H1 (cell line): ENCODE results near the gene DLG4. TPM values are rescaled to one million over a fixed set of nuclear protein-coding genes. Genes with fewer than 3 reads are reported as not detected.

Experiments
- CTCF ChIA-PET: fragments of 300-600 bp; sonication (Branson Sonifier 250); formaldehyde crosslinking; loops from one replicate; lab custom pipeline; 2021; ENCODE audit not compliant: partially characterized antibody; lab: Charles Lee
- POLR2A ChIA-PET: fragments of 300-600 bp; sonication (Branson Sonifier 250); formaldehyde crosslinking; loops from one replicate; lab custom pipeline; 2021; ENCODE audit warnings: inconsistent platforms; ENCODE audit not compliant: partially characterized antibody; lab: Charles Lee
- DNase-seq, 2 experiments: peaks; one replicate each; pipeline versions ENCODE4 v3.0.0 to v3.0.0-alpha.2; 2010 to 2022; ENCODE audit warnings: low spot score in 2 of 2, low read depth in 1 of 2, mixed read lengths in 1 of 2
- FAIRE-seq: peaks from 2 replicates; lab custom pipeline; 2011; peaks lifted over from hg19 to GRCh38; lab: Jason Lieb, UNC
- H2AFZ ChIP-seq: 2 replicates; pipeline ENCODE4 v1.8.1; 2012; ENCODE audit warnings: low read length, inconsistent platforms
- H2AK5ac ChIP-seq: 2 replicates; pipeline ENCODE4 v1.6.1; 2013; ENCODE audit warnings: low read depth, low read length
- H2BK120ac ChIP-seq: replicated peaks from 2 replicates; pipeline ENCODE3; 2013; ENCODE audit warnings: low read depth, low read length, inconsistent platforms
- H2BK12ac ChIP-seq: 2 replicates; pipeline ENCODE4 v1.6.1; 2013; ENCODE audit warnings: low read depth, low read length
- H2BK15ac ChIP-seq: 2 replicates; pipeline ENCODE4 v1.6.1; 2013; ENCODE audit warnings: low read length
- H2BK20ac ChIP-seq: 2 replicates; pipeline ENCODE4 v1.6.1; 2013; ENCODE audit warnings: low read length
- H2BK5ac ChIP-seq: 2 replicates; pipeline ENCODE4 v1.6.1; 2013; ENCODE audit warnings: low read depth, low read length
- H3K14ac ChIP-seq: 2 replicates; pipeline ENCODE4 v1.6.1; 2013; ENCODE audit warnings: inconsistent platforms; ENCODE audit not compliant: insufficient read length
- H3K18ac ChIP-seq: 2 replicates; pipeline ENCODE4 v1.6.1; 2013; ENCODE audit warnings: low read length; ENCODE audit errors: extremely low read depth
- H3K23ac ChIP-seq: 2 replicates; pipeline ENCODE4 v1.6.1; 2013; ENCODE audit warnings: inconsistent platforms; ENCODE audit not compliant: insufficient read length
- H3K23me2 ChIP-seq: 2 replicates; pipeline ENCODE4 v1.6.1; 2013; ENCODE audit warnings: low read depth, low read length
- H3K27ac ChIP-seq: 2 replicates; pipeline ENCODE4 v1.6.1; 2011; ENCODE audit warnings: low read depth, low read length, inconsistent platforms
- H3K27me3 ChIP-seq, 4 experiments: replicated peaks in 1 of 4; 1 replicate in 1 of 4; 2 replicates in 3 of 4; pipeline versions ENCODE4 v1.6.1 to v1.8.1; 2011 to 2013; ENCODE audit warnings: low read length in 3 of 4, mild to moderate bottlenecking in 3 of 4, inconsistent platforms in 2 of 4, mixed read lengths in 2 of 4, moderate library complexity in 1 of 4; ENCODE audit not compliant: control insufficient read depth in 3 of 4, insufficient read depth in 3 of 4; ENCODE audit errors: extremely low read depth in 1 of 4
- H3K36me3 ChIP-seq, 4 experiments: 2 replicates each; pipeline versions ENCODE4 v1.6.1 to v1.8.1; 2011 to 2013; ENCODE audit warnings: mild to moderate bottlenecking in 4 of 4, low read length in 3 of 4, moderate library complexity in 2 of 4, control low read depth in 1 of 4, inconsistent platforms in 1 of 4; ENCODE audit not compliant: insufficient read depth in 4 of 4, control insufficient read depth in 2 of 4
- H3K4ac ChIP-seq: replicated peaks from 2 replicates; pipeline ENCODE3; 2013; ENCODE audit warnings: low read length, low read depth, mixed read lengths, inconsistent platforms; ENCODE audit not compliant: insufficient read length
- H3K4me1 ChIP-seq, 4 experiments: replicated peaks in 1 of 4; 1 replicate in 1 of 4; 2 replicates in 3 of 4; pipeline versions ENCODE4 v1.6.1 to v1.8.1; 2011 to 2013; ENCODE audit warnings: low read length in 3 of 4, inconsistent platforms in 2 of 4, mixed read lengths in 1 of 4; ENCODE audit not compliant: insufficient read depth in 4 of 4, control insufficient read depth in 3 of 4
- H3K4me2 ChIP-seq, 2 experiments: 2 replicates each; pipeline versions ENCODE4 v1.6.1 to v1.8.1; 2011 to 2013; ENCODE audit warnings: low read depth in 2 of 2, low read length in 2 of 2, control low read depth in 1 of 2, inconsistent platforms in 1 of 2, mild to moderate bottlenecking in 1 of 2; ENCODE audit not compliant: insufficient read depth in 1 of 2
- H3K4me3 ChIP-seq, 4 experiments: fragments of 200-600, 300-600 bp in 1 of 4; sonication (generic), shearing (Covaris generic), sonication (Bioruptor Twin) in 1 of 4; 2 replicates each; pipeline versions ENCODE4 v1.5.1 to v1.8.1; 2011 to 2016; ENCODE audit warnings: low read length in 4 of 4, low read depth in 3 of 4, control low read depth in 2 of 4, inconsistent platforms in 2 of 4, mild to moderate bottlenecking in 2 of 4, mixed read lengths in 1 of 4, moderate library complexity in 1 of 4; ENCODE audit not compliant: insufficient read depth in 2 of 4; ENCODE audit errors: extremely low read depth in 1 of 4
- H3K56ac ChIP-seq: replicated peaks from 2 replicates; pipeline ENCODE3; 2013; ENCODE audit warnings: low read depth, mild to moderate bottlenecking, mixed read lengths, low read length, inconsistent platforms; ENCODE audit not compliant: insufficient read length
- H3K79me1 ChIP-seq: 2 replicates; pipeline ENCODE4 v1.6.1; 2013; ENCODE audit warnings: low read depth, low read length, control low read depth
- H3K79me2 ChIP-seq, 2 experiments: 2 replicates each; pipeline versions ENCODE4 v1.6.1 to v1.8.1; 2012 to 2013; ENCODE audit warnings: low read length in 2 of 2, mild to moderate bottlenecking in 2 of 2, inconsistent platforms in 1 of 2; ENCODE audit not compliant: insufficient read depth in 2 of 2, control insufficient read depth in 1 of 2
- H3K9ac ChIP-seq, 4 experiments: replicated peaks in 1 of 4; 1 replicate in 1 of 4; 2 replicates in 3 of 4; pipeline versions ENCODE4 v1.6.1 to v1.8.1; 2011 to 2013; ENCODE audit warnings: low read depth in 3 of 4, low read length in 3 of 4, control low read depth in 2 of 4, mild to moderate bottlenecking in 2 of 4, moderate library complexity in 2 of 4, inconsistent platforms in 1 of 4; ENCODE audit errors: extremely low read depth in 1 of 4
- H3K9me3 ChIP-seq, 2 experiments: 2 replicates each; pipeline versions ENCODE4 v1.6.1 to v1.8.1; 2012 to 2013; ENCODE audit warnings: mild to moderate bottlenecking in 2 of 2, moderate library complexity in 2 of 2, control low read depth in 1 of 2, inconsistent platforms in 1 of 2, low read depth in 1 of 2, low read length in 1 of 2, mixed read lengths in 1 of 2; ENCODE audit not compliant: insufficient read depth in 2 of 2
- H4K20me1 ChIP-seq, 2 experiments: replicated peaks in 1 of 2; 2 replicates each; pipeline versions ENCODE3 to v1.8.1; 2011 to 2013; ENCODE audit warnings: inconsistent platforms in 2 of 2, low read length in 2 of 2, mild to moderate bottlenecking in 1 of 2; ENCODE audit not compliant: insufficient read depth in 2 of 2, control insufficient read depth in 1 of 2
- H4K5ac ChIP-seq: 2 replicates; pipeline ENCODE4 v1.6.1; 2013; ENCODE audit warnings: low read length, low read depth, mixed read lengths, inconsistent platforms; ENCODE audit not compliant: insufficient read length
- H4K8ac ChIP-seq: 2 replicates; pipeline ENCODE4 v1.8.0; 2013; ENCODE audit warnings: mild to moderate bottlenecking, moderate library complexity, low read length, inconsistent platforms; ENCODE audit not compliant: insufficient read depth; ENCODE audit errors: extremely low read depth
- H4K91ac ChIP-seq: replicated peaks from 2 replicates; pipeline ENCODE3; 2013; ENCODE audit warnings: low read length, mixed read lengths, inconsistent platforms; ENCODE audit not compliant: insufficient read length
- CBX5 ChIP-seq: fragments of 300-800, 300-1000 bp; sonication (generic); IDR thresholded peaks from 2 replicates; pipeline ENCODE4 v1.7.1; 2016; ENCODE audit warnings: antibody characterized with exemption, low read length, low read depth
- CEBPB ChIP-seq: IDR thresholded peaks from 2 replicates; pipeline ENCODE4 v1.6.1; 2012; ENCODE audit warnings: low read depth, low read length
- EGR1 ChIP-seq: IDR thresholded peaks from 2 replicates; pipeline ENCODE4 v1.6.1; 2011; ENCODE audit warnings: low read depth, low read length, borderline replicate concordance
- EP300 ChIP-seq, 2 experiments: IDR thresholded peaks; 1 replicate in 1 of 2; 2 replicates in 1 of 2; pipeline ENCODE4 v1.6.1; 2011 to 2012; ENCODE audit warnings: low read depth in 2 of 2, low read length in 2 of 2, mild to moderate bottlenecking in 2 of 2, borderline replicate concordance in 1 of 2, inconsistent platforms in 1 of 2, moderate library complexity in 1 of 2
- GABPA ChIP-seq: IDR thresholded peaks from 2 replicates; pipeline ENCODE4 v1.6.1; 2011; ENCODE audit warnings: mild to moderate bottlenecking, low read length, moderate library complexity, borderline replicate concordance; ENCODE audit not compliant: insufficient read depth
- HDAC6 ChIP-seq: IDR thresholded peaks from one replicate; pipeline ENCODE4 v1.7.1; 2012; ENCODE audit warnings: low read depth, mild to moderate bottlenecking, inconsistent platforms, low read length, moderate library complexity
- MAFK ChIP-seq: IDR thresholded peaks from 2 replicates; pipeline ENCODE4 v1.6.1; 2012; ENCODE audit warnings: low read depth, mild to moderate bottlenecking, improper control_type of control experiment, low read length
- WGBS, 2 experiments: shearing (Covaris generic) in 1 of 2; methylation state at CpG; one replicate each; pipeline versions ENCODE4 v1.1.6 to v1.1.7; 2013 to 2015; ENCODE audit warnings: low lambda C conversion rate in 2 of 2, mixed read lengths in 2 of 2, inconsistent platforms in 1 of 2, low coverage in 1 of 2, missing lambda C conversion rate in 1 of 2; ENCODE audit not compliant: insufficient replicate concordance in 2 of 2, insufficient coverage in 1 of 2, insufficient read length in 1 of 2; ENCODE audit errors: extremely low coverage in 1 of 2, missing lambda C conversion rate in 1 of 2; 5-methylcytosine and 5-hydroxymethylcytosine counted together
- polyA plus RNA-seq, 7 experiments: library from polyadenylated mRNA; depleted of rRNA in 3 of 7; stranded (reverse) in 5 of 7; unstranded in 2 of 7; fragments of >200 nt in 5 of 7; fragments of 200-250 nt in 2 of 7; gene quantifications; 1 replicate in 5 of 7; 2 replicates in 1 of 7; 4 replicates in 1 of 7; pipeline versions ENCODE4 v1.2.1 to v1.2.3, GENCODE V29; 2011 to 2013; ENCODE audit warnings: missing spikeins in 2 of 7, mixed read lengths in 2 of 7
- total RNA-seq: library from RNA; stranded (reverse); fragmentation: NEBNext Ultra II Directional; extraction: Animal tissue kit (Norgen Biotek cat#: 25700); gene quantifications from 2 replicates; pipeline ENCODE4 v1.2.1, GENCODE V29; 2021

The DLG4 gene
- total and polyA plus RNA-seq, 2 of the 8 experiments (the other 6 are each of a cell fraction or from before 2014, with no cell fraction given) = 18.9 to 45.9 TPM

- H3K4me2 ChIP-seq = peak overlapping the region in 1 of 2 experiments; percentile 99; a peak in 1 of 4 replicates
- H3K23ac ChIP-seq = no peak overlapping the region
- no peak overlapping the region for H2BK12ac ChIP-seq
- no peak overlapping the region for H2AK5ac ChIP-seq
- H4K8ac ChIP-seq = no peak overlapping the region
- no peak overlapping the region for H4K91ac ChIP-seq
- no peak overlapping the region for H2BK120ac ChIP-seq
- no peak overlapping the region for H3K56ac ChIP-seq
- peaks cover 7% of the 10 kb centered on the region for H3K23me2 ChIP-seq
- H4K5ac ChIP-seq = no peak overlapping the region
- peaks cover 3 to 12% (median 5%) of the 10 kb centered on the region in 4 experiments for H3K4me1 ChIP-seq
- H3K4me3 ChIP-seq = no peak overlapping the region
- H3K9me3 ChIP-seq = no peaks in the 10 kb centered on the region
- H3K36me3 ChIP-seq = peaks cover 9 to 25% (median 20%) of the 10 kb centered on the region in 4 experiments; a peak in 7 of 8 replicates
- H4K20me1 ChIP-seq = peaks cover 4 to 9% of the 10 kb centered on the region in 2 experiments
- WGBS, 2 experiments = 91% methylated on average over 6 of the region's 6 CpGs; no CpG with 5 or more reads in 1 of the 2 experiments
- H3K79me2 ChIP-seq = peaks cover 23 to 54% of the 10 kb centered on the region in 2 experiments
- H2AFZ ChIP-seq = no peak overlapping the region
- H3K9ac ChIP-seq = peak overlapping the region in 1 of 4 experiments; percentile 14; a peak in 1 of 7 replicates
- H2BK15ac ChIP-seq = no peak overlapping the region
- no peak for FAIRE-seq
- H3K4ac ChIP-seq = no peak overlapping the region
- ChIA-PET POLR2A (interaction anchor here (0.9 to 8.3 kb wide), 11 partner anchors 8 to 66 kb away, joined by 3 to 121 read pairs (median 4); partner anchors contain the start of genes ACADVL, CLDN7, DLG4 and DVL2), CTCF (interaction anchor here (0.6 to 1.4 kb wide), 4 partner anchors 11 to 515 kb away, joined by 3 to 7 read pairs (median 4); partner anchors contain the start of gene SLC2A4)
- no peak overlapping the region for H3K14ac ChIP-seq
- H3K18ac ChIP-seq = no peak overlapping the region
- no peaks in the 10 kb centered on the region for H3K27me3 ChIP-seq
- no peak overlapping the region for H2BK20ac ChIP-seq
- no peak for DNase-seq
- 0 out of 2 replicates have a peak overlapping the region, but pooled peaks have one; percentile 44 for H2BK5ac ChIP-seq
- H3K27ac ChIP-seq = no peak overlapping the region
- H3K79me1 ChIP-seq = peaks cover 16% of the 10 kb centered on the region
- TF ChIP-seq CEBPB (no peak), MAFK (no peak), EGR1 (no peak), CBX5 (no peak), EP300 (IDR thresholded peaks at IDR 0.05; ENCODE audit: borderline replicate concordance in 1 of 2, low read depth in 2 of 2, low read length in 2 of 2) (no peak), GABPA (no peak), HDAC6 (no peak)
These were observed 29.6 kb upstream of the DLG4 start for GRCh38 chr17:7249214-7249613.
